ENCODE data around the gene NRCAM. TPM values are rescaled to one million over a fixed set of nuclear protein-coding genes. Genes with fewer than 3 reads are reported as not detected.

Gene NRCAM
- total RNA-seq, 1 experiment from 2014 or later: 2.7 TPM

DNA sequence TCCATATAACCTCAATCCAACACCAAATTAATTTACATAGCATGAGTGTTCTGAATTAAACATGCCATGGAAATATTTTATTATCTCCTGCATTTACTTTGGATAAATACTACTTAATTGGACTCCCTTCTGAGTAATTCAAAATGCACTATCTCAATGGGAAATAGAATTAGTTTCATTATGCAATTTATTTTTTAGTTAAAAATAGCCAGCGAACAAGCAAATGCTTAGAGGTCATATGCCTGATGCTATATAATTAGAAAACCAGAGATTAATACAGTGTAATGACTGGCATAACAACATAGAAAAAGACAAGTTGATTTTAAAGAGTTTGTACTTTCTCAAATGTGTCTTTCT, 165.1 kb downstream of the NRCAM start:
- Mint-ChIP-seq H3K9me3 (peaks cover 7% of the 10 kb centered on the region; the same call in 1 of the 2 replicates), H3K4me1 (peaks cover 19% of the 10 kb centered on the region), H3K27me3 (ENCODE audit: low read depth) (no peaks in the 10 kb centered on the region), H3K36me3 (no peaks in the 10 kb centered on the region), H3K27ac (no peak overlapping the region), H3K4me3 (no peak overlapping the region)
- ATAC-seq (no peak), DNase-seq (ENCODE audit: low spot score) (no peak)
- TF ChIP-seq GABPB1 (CRISPR knock-in tag; IDR thresholded peaks at IDR 0.05) (no peak), TCF7 (CRISPR knock-in tag; IDR thresholded peaks at IDR 0.05; ENCODE audit: low read depth) (no peak), RELA (CRISPR knock-in tag; IDR thresholded peaks at IDR 0.05; ENCODE audit: borderline replicate concordance) (no peak), PRRX2 (CRISPR knock-in tag; IDR thresholded peaks at IDR 0.05) (no peak)
- ChIA-PET CTCF (interaction anchor here (1.0 kb wide), 1 partner anchor 158 kb away, joined by 3 read pairs; no protein-coding TSS in a partner anchor), POLR2A (no interaction called here)

DNA sequence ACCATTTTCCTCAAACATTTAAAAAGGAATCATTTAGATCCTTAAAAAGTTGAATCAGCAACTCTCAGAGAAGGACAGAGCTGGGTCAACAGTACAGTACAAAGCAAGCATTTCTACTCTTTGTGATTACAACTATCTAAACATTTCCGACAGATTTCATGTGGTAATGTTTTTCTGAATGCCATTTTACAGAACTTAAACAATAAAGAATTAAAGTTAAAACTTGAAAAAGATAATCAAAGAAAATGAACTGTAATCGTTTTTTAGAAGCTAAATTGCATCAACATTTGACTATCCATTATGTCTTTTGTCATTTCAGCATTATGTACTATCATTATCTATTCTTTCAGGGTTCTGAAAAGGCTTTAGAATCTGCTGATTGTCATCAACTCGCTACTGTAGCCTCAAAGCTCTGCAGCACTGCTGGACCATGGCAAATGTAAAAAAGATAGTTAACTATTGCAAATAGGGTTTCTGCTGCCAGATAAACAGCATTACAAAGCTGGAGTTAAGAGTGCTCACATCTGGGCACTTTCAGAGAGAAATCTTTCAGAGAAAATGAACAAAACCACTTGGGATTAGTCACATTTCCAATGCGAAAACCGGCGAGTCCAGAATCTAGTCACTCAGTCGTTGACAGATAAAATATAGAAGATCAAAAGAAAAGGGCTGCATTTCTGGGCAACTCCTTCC, 165.6 kb downstream of the NRCAM start:
- peaks cover 19% of the 10 kb centered on the region for H3K4me1 Mint-ChIP-seq
- H3K4me3 Mint-ChIP-seq: no peak overlapping the region
- H3K9me3 Mint-ChIP-seq: peaks cover 7% of the 10 kb centered on the region; the same call in 1 of the 2 replicates
- 0 out of 2 replicates have a peak overlapping the region, but pooled peaks have one; percentile 39 for H3K27ac Mint-ChIP-seq
- POLR2A ChIA-PET: no interaction called here
- CTCF ChIA-PET: no interaction called here
- DNase-seq (ENCODE audit: low spot score) (no peak), ATAC-seq (no peak; the same call in 1 of the 2 replicates)
- TF ChIP-seq ZNF396 (CRISPR knock-in tag; IDR thresholded peaks at IDR 0.05; ENCODE audit: borderline replicate concordance): no peak
- no peak for TF ChIP-seq NR2C2 (CRISPR knock-in tag; IDR thresholded peaks at IDR 0.05)
- TF ChIP-seq, protein P1, sequence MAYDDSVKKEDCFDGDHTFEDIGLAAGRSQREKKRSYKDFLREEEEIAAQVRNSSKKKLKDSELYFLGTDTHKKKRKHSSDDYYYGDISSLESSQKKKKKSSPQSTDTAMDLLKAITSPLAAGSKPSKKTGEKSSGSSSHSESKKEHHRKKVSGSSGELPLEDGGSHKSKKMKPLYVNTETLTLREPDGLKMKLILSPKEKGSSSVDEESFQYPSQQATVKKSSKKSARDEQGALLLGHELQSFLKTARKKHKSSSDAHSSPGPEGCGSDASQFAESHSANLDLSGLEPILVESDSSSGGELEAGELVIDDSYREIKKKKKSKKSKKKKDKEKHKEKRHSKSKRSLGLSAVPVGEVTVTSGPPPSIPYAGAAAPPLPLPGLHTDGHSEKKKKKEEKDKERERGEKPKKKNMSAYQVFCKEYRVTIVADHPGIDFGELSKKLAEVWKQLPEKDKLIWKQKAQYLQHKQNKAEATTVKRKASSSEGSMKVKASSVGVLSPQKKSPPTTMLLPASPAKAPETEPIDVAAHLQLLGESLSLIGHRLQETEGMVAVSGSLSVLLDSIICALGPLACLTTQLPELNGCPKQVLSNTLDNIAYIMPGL (CRISPR knock-in tag; IDR thresholded peaks at IDR 0.05): no peak
- TF ChIP-seq JUN (CRISPR knock-in tag; IDR thresholded peaks at IDR 0.05): no peak
- TF ChIP-seq NR3C1 (CRISPR knock-in tag; conservative IDR thresholded peaks at IDR 0.05; ENCODE audit: low read depth): no peak
- no peak for TF ChIP-seq ZNF263 (CRISPR knock-in tag; IDR thresholded peaks at IDR 0.05; ENCODE audit: low read depth)
- no peak for TF ChIP-seq TP53 (CRISPR knock-in tag; IDR thresholded peaks at IDR 0.05)
- no peak for TF ChIP-seq FOXK1 (CRISPR knock-in tag; IDR thresholded peaks at IDR 0.05)
- TF ChIP-seq SMAD4 (CRISPR knock-in tag; IDR thresholded peaks at IDR 0.05): no peak
- TF ChIP-seq, protein P2, sequence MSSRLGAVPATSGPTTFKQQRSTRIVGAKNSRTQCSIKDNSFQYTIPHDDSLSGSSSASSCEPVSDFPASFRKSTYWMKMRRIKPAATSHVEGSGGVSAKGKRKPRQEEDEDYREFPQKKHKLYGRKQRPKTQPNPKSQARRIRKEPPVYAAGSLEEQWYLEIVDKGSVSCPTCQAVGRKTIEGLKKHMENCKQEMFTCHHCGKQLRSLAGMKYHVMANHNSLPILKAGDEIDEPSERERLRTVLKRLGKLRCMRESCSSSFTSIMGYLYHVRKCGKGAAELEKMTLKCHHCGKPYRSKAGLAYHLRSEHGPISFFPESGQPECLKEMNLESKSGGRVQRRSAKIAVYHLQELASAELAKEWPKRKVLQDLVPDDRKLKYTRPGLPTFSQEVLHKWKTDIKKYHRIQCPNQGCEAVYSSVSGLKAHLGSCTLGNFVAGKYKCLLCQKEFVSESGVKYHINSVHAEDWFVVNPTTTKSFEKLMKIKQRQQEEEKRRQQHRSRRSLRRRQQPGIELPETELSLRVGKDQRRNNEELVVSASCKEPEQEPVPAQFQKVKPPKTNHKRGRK (CRISPR knock-in tag; IDR thresholded peaks at IDR 0.05; ENCODE audit: borderline replicate concordance): no peak
- no peak for TF ChIP-seq ZNF138 (CRISPR knock-in tag; conservative IDR thresholded peaks at IDR 0.05)
- TF ChIP-seq FOXJ3 (CRISPR knock-in tag; IDR thresholded peaks at IDR 0.05; ENCODE audit: borderline replicate concordance): no peak
- TF ChIP-seq, protein P3, sequence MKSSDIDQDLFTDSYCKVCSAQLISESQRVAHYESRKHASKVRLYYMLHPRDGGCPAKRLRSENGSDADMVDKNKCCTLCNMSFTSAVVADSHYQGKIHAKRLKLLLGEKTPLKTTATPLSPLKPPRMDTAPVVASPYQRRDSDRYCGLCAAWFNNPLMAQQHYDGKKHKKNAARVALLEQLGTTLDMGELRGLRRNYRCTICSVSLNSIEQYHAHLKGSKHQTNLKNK (CRISPR knock-in tag; IDR thresholded peaks at IDR 0.05): no peak
- no peaks in the 10 kb centered on the region for H3K36me3 Mint-ChIP-seq
- H3K27me3 Mint-ChIP-seq (ENCODE audit: low read depth): no peaks in the 10 kb centered on the region

DNA sequence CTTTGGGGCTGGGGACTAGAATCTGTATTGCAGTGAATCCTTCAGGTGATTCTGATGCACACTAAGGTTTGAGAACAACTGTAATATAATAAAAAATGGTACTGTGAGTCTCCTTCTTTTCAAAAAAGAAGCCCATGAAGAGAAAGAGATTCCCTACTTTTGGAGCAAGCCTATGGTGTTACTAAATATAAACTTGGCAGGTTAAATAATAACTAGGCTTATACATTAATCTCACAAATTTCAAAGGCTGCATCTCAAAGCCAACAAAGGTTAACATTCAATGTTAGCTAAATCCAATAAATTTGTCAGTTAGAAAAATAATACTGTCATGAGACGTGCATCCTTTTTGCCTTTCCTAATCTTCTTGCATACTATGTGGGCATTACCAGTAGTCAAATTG, 166.4 kb downstream of the NRCAM start:
- H3K4me1 Mint-ChIP-seq: peaks cover 23% of the 10 kb centered on the region
- H3K4me3 Mint-ChIP-seq: no peak overlapping the region
- ChIA-PET CTCF (no interaction called here), POLR2A (no interaction called here)
- H3K36me3 Mint-ChIP-seq: no peaks in the 10 kb centered on the region
- no peaks in the 10 kb centered on the region for H3K27me3 Mint-ChIP-seq (ENCODE audit: low read depth)
- DNase-seq (ENCODE audit: low spot score) (no peak), ATAC-seq (no peak)
- H3K27ac Mint-ChIP-seq: no peak overlapping the region
- peaks cover 7% of the 10 kb centered on the region; the same call in 1 of the 2 replicates for H3K9me3 Mint-ChIP-seq
- no peak for TF ChIP-seq MAX (CRISPR knock-in tag; IDR thresholded peaks at IDR 0.05)
- TF ChIP-seq NFYB (CRISPR knock-in tag; conservative IDR thresholded peaks at IDR 0.05; ENCODE audit: low read depth): no peak
- no peak for TF ChIP-seq ESRRA (CRISPR knock-in tag; IDR thresholded peaks at IDR 0.05; ENCODE audit: borderline replicate concordance)
- TF ChIP-seq, protein P1 (CRISPR knock-in tag; IDR thresholded peaks at IDR 0.05): no peak
- no peak for TF ChIP-seq HMGA2 (CRISPR knock-in tag; IDR thresholded peaks at IDR 0.05)
- no peak for TF ChIP-seq STAT6 (CRISPR knock-in tag; conservative IDR thresholded peaks at IDR 0.05; ENCODE audit: low read depth)
